Neural cell (in vitro differentiated cells): Measurements from ENCODE around the gene PRSS57.

Source experiments
- CTCF ChIP-seq: fragments of 450-650 bp; IDR thresholded peaks from 2 replicates; pipeline ENCODE4 v1.5.1; 2014; ENCODE audit warnings: antibody characterized with exemption, mild to moderate bottlenecking, moderate library complexity; ENCODE audit not compliant: poor library complexity, severe bottlenecking
- EP300 ChIP-seq: fragments of 450-650 bp; conservative IDR thresholded peaks from 2 replicates; pipeline ENCODE4 v1.6.1; 2014; ENCODE audit warnings: antibody characterized with exemption, mild to moderate bottlenecking, moderate library complexity; ENCODE audit not compliant: poor library complexity, severe bottlenecking
- POLR2AphosphoS5 ChIP-seq: IDR thresholded peaks from 2 replicates; pipeline ENCODE4 v1.6.1; 2012
- RAD21 ChIP-seq: fragments of 450-650 bp; conservative IDR thresholded peaks from 2 replicates; pipeline ENCODE4 v1.6.1; 2014; ENCODE audit warnings: antibody characterized with exemption, mild to moderate bottlenecking, moderate library complexity
- REST ChIP-seq: IDR thresholded peaks from 2 replicates; pipeline ENCODE4 v1.6.1; 2012; ENCODE audit warnings: borderline replicate concordance

- TF ChIP-seq CTCF (no peak), RAD21 (no peak), REST (no peak), EP300 (no peak), POLR2AphosphoS5 (no peak)
Measured at GRCh38 chr19:715347-715746, 20.1 kb upstream of the PRSS57 start.
